ENCODE data around the gene TPSAB1. TPM values are rescaled to one million over a fixed set of nuclear protein-coding genes. Genes with fewer than 3 reads are reported as not detected.

Gene TPSAB1
- total RNA-seq, 2 experiments from 2014 or later = not detected

- intact Hi-C loops (cut with micrococcal nuclease) = no loop called here
- H3K27ac Mint-ChIP-seq = no peak overlapping the region
- H3K4me3 Mint-ChIP-seq = no peak overlapping the region
Measured at GRCh38 chr16:1218930-1219611, 21.4 kb upstream of the TPSAB1 start.

GRCh38 chr16:1220098-1220728, 20.3 kb upstream of the TPSAB1 start:
- Mint-ChIP-seq H3K27me3 (no peaks in the 10 kb centered on the region), H3K36me3 (ENCODE audit: low read depth) (no peaks in the 10 kb centered on the region), H3K9me3 (no peaks in the 10 kb centered on the region), H3K4me1 (ENCODE audit: low read depth) (no peaks in the 10 kb centered on the region), H3K4me3 (no peak overlapping the region), H3K27ac (no peak overlapping the region)
- no peak for TF ChIP-seq CTCF (IDR thresholded peaks at IDR 0.05)
- intact Hi-C loops (cut with micrococcal nuclease) = no loop called here
- no peak for ATAC-seq
- POLR2A ChIA-PET = no interaction called here
- DNase-seq = no peak
- CTCF ChIA-PET = no interaction called here

More at GRCh38 chr16:1218930-1219611, 21.4 kb upstream of the TPSAB1 start:
- no peaks in the 10 kb centered on the region for H3K36me3 Mint-ChIP-seq (ENCODE audit: low read depth)
- ATAC-seq (no peak), DNase-seq (no peak)
- no peaks in the 10 kb centered on the region for H3K4me1 Mint-ChIP-seq (ENCODE audit: low read depth)
- CTCF ChIA-PET = no interaction called here
- H3K27me3 Mint-ChIP-seq = no peaks in the 10 kb centered on the region
- no peak for TF ChIP-seq CTCF (IDR thresholded peaks at IDR 0.05)
- POLR2A ChIA-PET = no interaction called here
- H3K9me3 Mint-ChIP-seq = no peaks in the 10 kb centered on the region

- H3K36me3 Mint-ChIP-seq (ENCODE audit: low read depth) = no peaks in the 10 kb centered on the region
- no peaks in the 10 kb centered on the region for H3K9me3 Mint-ChIP-seq
- intact Hi-C loops (cut with micrococcal nuclease) = no loop called here
- ATAC-seq (no peak), DNase-seq (no peak)
- no peak overlapping the region for H3K27ac Mint-ChIP-seq
- ChIA-PET CTCF (no interaction called here), POLR2A (no interaction called here)
- no peaks in the 10 kb centered on the region for H3K27me3 Mint-ChIP-seq
- H3K4me1 Mint-ChIP-seq (ENCODE audit: low read depth) = no peaks in the 10 kb centered on the region
- H3K4me3 Mint-ChIP-seq = no peak overlapping the region
- TF ChIP-seq CTCF (IDR thresholded peaks at IDR 0.05) = no peak
Measured at GRCh38 chr16:1220841-1221627, 19.5 kb upstream of the TPSAB1 start.

- ChIA-PET POLR2A (no interaction called here), CTCF (no interaction called here)
- Mint-ChIP-seq H3K27ac (no peak overlapping the region), H3K4me1 (ENCODE audit: low read depth) (no peaks in the 10 kb centered on the region), H3K27me3 (no peaks in the 10 kb centered on the region), H3K36me3 (ENCODE audit: low read depth) (no peaks in the 10 kb centered on the region), H3K4me3 (no peak overlapping the region), H3K9me3 (no peaks in the 10 kb centered on the region)
- DNase-seq (no peak), ATAC-seq (no peak)
- intact Hi-C loops (cut with micrococcal nuclease) = no loop called here
- TF ChIP-seq CTCF (IDR thresholded peaks at IDR 0.05) = no peak
Measured at GRCh38 chr16:1221628-1222552, 18.6 kb upstream of the TPSAB1 start.

Measured in activated CD8-positive, alpha-beta T cell treated with anti-CD3 and anti-CD28 coated beads for 36 hours (primary cell).